NOMO-1 (cell line): ENCODE measurements around the gene QRFP.

Experiments used
- DNase-seq, 2 experiments: peaks; one replicate each; lab custom pipeline; 2025; ENCODE audit not compliant: unreplicated experiment in 2 of 2; lab: John Stamatoyannopoulos, UW

Gene QRFP

GRCh38 chr9:130934246-130934645 lies 37.6 kb upstream of the QRFP start:
- DNase-seq: no peak

- no peak for DNase-seq
Observed at GRCh38 chr9:130933114-130934046, 36.8 kb upstream of the QRFP start.

GRCh38 chr9:130932255-130933079 lies 35.9 kb upstream of the QRFP start:
- no peak for DNase-seq

GRCh38 chr9:130931508-130932254 lies 35.1 kb upstream of the QRFP start:
- DNase-seq: no peak

GRCh38 chr9:130930804-130931349 lies 34.3 kb upstream of the QRFP start:
- no peak for DNase-seq

- DNase-seq: no peak
Observed at GRCh38 chr9:130930132-130930803, 33.7 kb upstream of the QRFP start.

- DNase-seq: no peak
Observed at GRCh38 chr9:130929571-130930038, 33.0 kb upstream of the QRFP start.

- DNase-seq: no peak
Observed at GRCh38 chr9:130927995-130928900, 31.6 kb upstream of the QRFP start.

- DNase-seq: no peak
Observed at GRCh38 chr9:130927338-130927737, 30.7 kb upstream of the QRFP start.

- no peak for DNase-seq
Observed at GRCh38 chr9:130925050-130925678, 28.6 kb upstream of the QRFP start.

GRCh38 chr9:130924448-130924788 lies 27.8 kb upstream of the QRFP start:
- no peak for DNase-seq

GRCh38 chr9:130923611-130924447 lies 27.2 kb upstream of the QRFP start:
- no peak for DNase-seq

- no peak for DNase-seq
Observed at GRCh38 chr9:130922893-130923610, 26.4 kb upstream of the QRFP start.

GRCh38 chr9:130921989-130922892 lies 25.6 kb upstream of the QRFP start:
- no peak for DNase-seq

GRCh38 chr9:130921300-130921988 lies 24.8 kb upstream of the QRFP start:
- no peak for DNase-seq
